HCT116 (cell line): Measurements from ENCODE around the gene DENND1A. TPM values are rescaled to one million over a fixed set of nuclear protein-coding genes. Genes with fewer than 3 reads are reported as not detected.

ENCODE experiments used
- ATAC-seq: fragments of 200-7000 bp; cut with Tn5 transposase; 2 replicates; pipeline ENCODE4 v1.9.1; 2020; ENCODE audit warnings: mild to moderate bottlenecking, moderate library complexity
- BruUV-seq: library from RNA; stranded (reverse); fragments of 400-500 nt; replicated peaks from 2 replicates; lab custom pipeline; 2021; lab: Mats Ljungman, UMichigan
- CTCF ChIA-PET: fragments of 300-600 bp; sonication (Branson Sonifier 250); formaldehyde crosslinking; loops from one replicate; lab custom pipeline; 2021; ENCODE audit warnings: antibody characterized with exemption; lab: Charles Lee
- POLR2A ChIA-PET: fragments of 300-600, 350-600 bp; sonication (Branson Sonifier 250); formaldehyde crosslinking; loops from one replicate; lab custom pipeline; 2021; ENCODE audit warnings: antibody characterized with exemption; lab: Charles Lee
- RAD21 ChIA-PET, 2 experiments: fragments of 300-600 bp; sonication (Branson Sonifier 250); formaldehyde crosslinking; loops; one replicate each; lab custom pipeline; 2023; ENCODE audit warnings: low total read pairs in 2 of 2; ENCODE audit not compliant: uncharacterized antibody in 2 of 2, unreplicated experiment in 2 of 2, low non-redundant PET in 1 of 2; lab: Charles Lee
- DNase-seq: peaks from one replicate; pipeline ENCODE4 v3.0.0-alpha.2; 2010; ENCODE audit warnings: low read depth, low spot score
- H2AFZ ChIP-seq: fragments of 200-600 bp; shearing (Covaris generic), sonication (generic); 2 replicates; pipeline ENCODE4 v1.6.1; 2017; ENCODE audit warnings: low read depth, mixed run types, mixed read lengths, antibody characterized with exemption, low read length; ENCODE audit not compliant: poor library complexity, severe bottlenecking
- H3K27ac ChIP-seq: 2 replicates; pipeline ENCODE4 v1.5.1; 2012; ENCODE audit warnings: low read depth, low read length
- H3K27me3 ChIP-seq: fragments of 200-600 bp; sonication (generic); 2 replicates; pipeline ENCODE4 v1.6.1; 2016; ENCODE audit warnings: mixed run types, low read length, mixed read lengths; ENCODE audit not compliant: insufficient read depth
- H3K36me3 ChIP-seq, 2 experiments: fragments of 200-500 bp in 1 of 2; fragments of 200-600 bp in 1 of 2; sonication (Bioruptor generic) in 1 of 2; sonication (generic) in 1 of 2; 2 replicates each; pipeline versions ENCODE4 v1.5.1 to v1.6.1; 2014 to 2016; ENCODE audit warnings: low read length in 2 of 2, inconsistent platforms in 1 of 2, mixed read lengths in 1 of 2, mixed run types in 1 of 2; ENCODE audit not compliant: insufficient read depth in 2 of 2, control insufficient read depth in 1 of 2
- H3K4me1 ChIP-seq, 2 experiments: fragments of 200-600 bp in 1 of 2; sonication (generic) in 1 of 2; 2 replicates each; pipeline versions ENCODE4 v1.5.1 to v1.6.1; 2012 to 2017; ENCODE audit warnings: low read length in 2 of 2, inconsistent platforms in 1 of 2, mild to moderate bottlenecking in 1 of 2, mixed read lengths in 1 of 2, mixed run types in 1 of 2, moderate library complexity in 1 of 2; ENCODE audit not compliant: insufficient read depth in 2 of 2, control insufficient read depth in 1 of 2
- H3K4me2 ChIP-seq: fragments of 200-600 bp; sonication (generic); 2 replicates; pipeline ENCODE4 v1.6.1; 2017; ENCODE audit warnings: mixed run types, low read length, mixed read lengths
- H3K4me3 ChIP-seq, 2 experiments: fragments of 200-600 bp in 1 of 2; sonication (generic) in 1 of 2; replicated peaks in 1 of 2; 2 replicates each; pipeline ENCODE4 v1.5.1; 2011 to 2016; ENCODE audit warnings: low read length in 2 of 2, control low read depth in 1 of 2, low read depth in 1 of 2, mild to moderate bottlenecking in 1 of 2, mixed read lengths in 1 of 2, mixed run types in 1 of 2
- H3K79me2 ChIP-seq: fragments of 200-600 bp; sonication (generic); 2 replicates; pipeline ENCODE4 v1.6.1; 2017; ENCODE audit warnings: mild to moderate bottlenecking, mixed run types, low read length, moderate library complexity, mixed read lengths; ENCODE audit not compliant: insufficient read depth
- H3K9ac ChIP-seq: fragments of 200-600 bp; sonication (generic); 2 replicates; pipeline ENCODE4 v1.6.1; 2016; ENCODE audit warnings: low read length, mixed read lengths
- H3K9me2 ChIP-seq: fragments of 200-600 bp; sonication (generic), shearing (Covaris generic); 2 replicates; pipeline ENCODE4 v1.6.1; 2017; ENCODE audit warnings: mixed run types, mild to moderate bottlenecking, moderate library complexity; ENCODE audit not compliant: insufficient read depth
- H3K9me3 ChIP-seq, 2 experiments: fragments of 200-500 bp in 1 of 2; fragments of 200-600 bp in 1 of 2; sonication (Bioruptor generic) in 1 of 2; sonication (generic) in 1 of 2; 2 replicates each; pipeline ENCODE4 v1.6.1; 2014 to 2017; ENCODE audit warnings: low read length in 2 of 2, mixed read lengths in 2 of 2, inconsistent platforms in 1 of 2, low read depth in 1 of 2, mild to moderate bottlenecking in 1 of 2, mixed run types in 1 of 2, moderate library complexity in 1 of 2; ENCODE audit not compliant: control insufficient read depth in 1 of 2, insufficient read depth in 1 of 2
- H4K20me1 ChIP-seq: fragments of 200-600 bp; sonication (generic), shearing (Covaris generic); 2 replicates; pipeline ENCODE4 v1.6.1; 2017; ENCODE audit warnings: mixed run types, mild to moderate bottlenecking, moderate library complexity; ENCODE audit not compliant: insufficient read depth
- CEBPB ChIP-seq: IDR thresholded peaks from 2 replicates; pipeline ENCODE4 v1.6.1; 2012; ENCODE audit warnings: low read depth
- EGR1 ChIP-seq: IDR thresholded peaks from 2 replicates; pipeline ENCODE4 v1.6.1; 2012; ENCODE audit warnings: low read depth
- ELF1 ChIP-seq: IDR thresholded peaks from 2 replicates; pipeline ENCODE4 v1.6.1; 2012; ENCODE audit warnings: low read depth, borderline replicate concordance
- EZH2 ChIP-seq: fragments of 200-600 bp; sonication (generic); IDR thresholded peaks from 2 replicates; pipeline ENCODE4 v1.6.1; 2017; ENCODE audit warnings: antibody characterized with exemption, mixed run types
- EZH2phosphoT487 ChIP-seq: fragments of 200-600 bp; IDR thresholded peaks from 2 replicates; pipeline ENCODE4 v1.6.1; 2018; ENCODE audit warnings: antibody characterized with exemption, borderline replicate concordance
- FOSL1 ChIP-seq: IDR thresholded peaks from 2 replicates; pipeline ENCODE4 v1.6.1; 2012; ENCODE audit warnings: low read depth
- JUND ChIP-seq: IDR thresholded peaks from 2 replicates; pipeline ENCODE4 v1.6.1; 2012
- POLR2AphosphoS5 ChIP-seq: IDR thresholded peaks from 2 replicates; pipeline ENCODE4 v1.6.1; 2011; ENCODE audit warnings: mild to moderate bottlenecking, low read depth, low read length, moderate library complexity
- RAD21 ChIP-seq: IDR thresholded peaks from 2 replicates; pipeline ENCODE4 v1.6.1; 2012; ENCODE audit warnings: low read depth, mild to moderate bottlenecking
- SIN3A ChIP-seq: IDR thresholded peaks from 2 replicates; pipeline ENCODE4 v1.6.1; 2012; ENCODE audit warnings: low read depth
- SRF ChIP-seq: IDR thresholded peaks from 2 replicates; pipeline ENCODE4 v1.6.1; 2012; ENCODE audit warnings: low read depth
- TCF7L2 ChIP-seq: IDR thresholded peaks from 2 replicates; pipeline ENCODE4 v1.7.0; 2011; ENCODE audit warnings: borderline replicate concordance, inconsistent platforms; ENCODE audit not compliant: insufficient read depth, insufficient read length; ENCODE audit errors: extremely low read depth
- YY1 ChIP-seq: IDR thresholded peaks from 2 replicates; pipeline ENCODE4 v1.6.1; 2011; ENCODE audit warnings: low read length, low read depth, moderate library complexity, mild to moderate bottlenecking; ENCODE audit not compliant: insufficient replicate concordance; ENCODE audit errors: extremely low read depth
- ZFX ChIP-seq: fragments of 450-650 bp; IDR thresholded peaks from 2 replicates; pipeline ENCODE4 v1.6.1; 2017
- ZNF274 ChIP-seq: fragments of 200-500 bp; sonication (Bioruptor generic); IDR thresholded peaks from 2 replicates; pipeline ENCODE4 v1.6.1; 2014; ENCODE audit warnings: mild to moderate bottlenecking, low read depth, low read length, inconsistent platforms
- intact Hi-C: fragments of 100-400 bp; cut with micrococcal nuclease; formaldehyde crosslinking; loops from 2 replicates; pipeline ENCODE4 v1.10.0; 2022
- total RNA-seq: library from RNA; stranded (reverse); gene quantifications from one replicate; pipeline ENCODE4 v1.2.1, GENCODE V29; 2021; ENCODE audit not compliant: unreplicated experiment
- TF ChIP-seq, protein P1 (sequence below): IDR thresholded peaks from 2 replicates; pipeline ENCODE4 v1.6.1; 2012; ENCODE audit warnings: low read depth
- TF ChIP-seq, protein P2 (sequence below), 3 experiments: fragments of 200-600 bp in 1 of 3; sonication (generic) in 1 of 3; IDR thresholded peaks in 2 of 3; conservative IDR thresholded peaks in 1 of 3; 2 replicates each; pipeline ENCODE4 v1.5.1; 2012 to 2017; ENCODE audit warnings: low read depth in 2 of 3, low read length in 2 of 3, antibody characterized with exemption in 1 of 3, borderline replicate concordance in 1 of 3, control low read depth in 1 of 3, mild to moderate bottlenecking in 1 of 3, mixed read lengths in 1 of 3, mixed run types in 1 of 3, moderate library complexity in 1 of 3; ENCODE audit not compliant: insufficient read depth in 1 of 3
- TF ChIP-seq, protein P3 (sequence below): IDR thresholded peaks from 2 replicates; pipeline ENCODE4 v1.6.1; 2011; ENCODE audit warnings: mild to moderate bottlenecking, low read length, moderate library complexity; ENCODE audit not compliant: insufficient replicate concordance; ENCODE audit errors: extremely low read depth

Gene DENND1A
- total RNA-seq, 1 experiment from 2014 or later = 33.0 TPM

DNA sequence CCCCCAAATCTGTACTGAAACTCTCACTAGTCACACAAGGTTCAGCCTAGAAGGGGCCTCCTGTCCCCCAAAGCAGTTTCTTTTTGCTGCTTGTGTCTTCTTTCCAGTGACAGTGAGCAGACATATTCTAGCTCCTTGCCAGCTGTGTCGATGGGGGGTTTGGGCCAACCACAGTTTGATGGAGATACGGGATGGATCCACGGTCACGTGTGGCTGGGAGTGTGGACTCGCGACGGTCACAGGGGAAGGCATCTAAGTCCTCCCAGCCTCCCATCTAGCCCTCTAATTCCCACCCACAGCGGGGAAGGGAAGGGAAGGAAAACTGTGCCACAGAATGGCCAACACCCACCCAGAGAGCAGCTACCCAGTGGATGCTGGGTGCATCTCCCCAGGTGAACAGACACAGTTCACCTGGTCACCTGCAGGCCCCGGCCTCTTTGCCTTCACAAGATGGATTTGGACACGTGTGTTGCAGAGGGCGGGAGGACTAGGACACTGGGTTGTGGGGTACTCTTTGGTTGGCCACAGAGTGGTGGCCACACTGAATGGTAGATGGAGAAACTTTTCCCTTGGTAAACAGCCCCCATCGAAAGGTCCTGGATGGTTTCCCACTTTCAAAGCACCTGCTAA, 519.5 kb downstream of the DENND1A start:
- no TSS peak for BruUV-seq
- H3K36me3 ChIP-seq = no peaks in the 10 kb centered on the region
- intact Hi-C loops = no loop called here
- no peak overlapping the region for H3K9ac ChIP-seq
- no peak for DNase-seq
- TF ChIP-seq SIN3A (no peak), POLR2AphosphoS5 (no peak), EZH2phosphoT487 (no peak), EGR1 (no peak), FOSL1 (no peak), TCF7L2 (no peak), ZFX (no peak), YY1 (no peak), EZH2 (no peak), ZNF274 (no peak), SRF (no peak), RAD21 (no peak), JUND (no peak), CEBPB (no peak), ELF1 (no peak)
- TF ChIP-seq, protein P1, sequence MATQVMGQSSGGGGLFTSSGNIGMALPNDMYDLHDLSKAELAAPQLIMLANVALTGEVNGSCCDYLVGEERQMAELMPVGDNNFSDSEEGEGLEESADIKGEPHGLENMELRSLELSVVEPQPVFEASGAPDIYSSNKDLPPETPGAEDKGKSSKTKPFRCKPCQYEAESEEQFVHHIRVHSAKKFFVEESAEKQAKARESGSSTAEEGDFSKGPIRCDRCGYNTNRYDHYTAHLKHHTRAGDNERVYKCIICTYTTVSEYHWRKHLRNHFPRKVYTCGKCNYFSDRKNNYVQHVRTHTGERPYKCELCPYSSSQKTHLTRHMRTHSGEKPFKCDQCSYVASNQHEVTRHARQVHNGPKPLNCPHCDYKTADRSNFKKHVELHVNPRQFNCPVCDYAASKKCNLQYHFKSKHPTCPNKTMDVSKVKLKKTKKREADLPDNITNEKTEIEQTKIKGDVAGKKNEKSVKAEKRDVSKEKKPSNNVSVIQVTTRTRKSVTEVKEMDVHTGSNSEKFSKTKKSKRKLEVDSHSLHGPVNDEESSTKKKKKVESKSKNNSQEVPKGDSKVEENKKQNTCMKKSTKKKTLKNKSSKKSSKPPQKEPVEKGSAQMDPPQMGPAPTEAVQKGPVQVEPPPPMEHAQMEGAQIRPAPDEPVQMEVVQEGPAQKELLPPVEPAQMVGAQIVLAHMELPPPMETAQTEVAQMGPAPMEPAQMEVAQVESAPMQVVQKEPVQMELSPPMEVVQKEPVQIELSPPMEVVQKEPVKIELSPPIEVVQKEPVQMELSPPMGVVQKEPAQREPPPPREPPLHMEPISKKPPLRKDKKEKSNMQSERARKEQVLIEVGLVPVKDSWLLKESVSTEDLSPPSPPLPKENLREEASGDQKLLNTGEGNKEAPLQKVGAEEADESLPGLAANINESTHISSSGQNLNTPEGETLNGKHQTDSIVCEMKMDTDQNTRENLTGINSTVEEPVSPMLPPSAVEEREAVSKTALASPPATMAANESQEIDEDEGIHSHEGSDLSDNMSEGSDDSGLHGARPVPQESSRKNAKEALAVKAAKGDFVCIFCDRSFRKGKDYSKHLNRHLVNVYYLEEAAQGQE = no peak
- TF ChIP-seq, protein P2, sequence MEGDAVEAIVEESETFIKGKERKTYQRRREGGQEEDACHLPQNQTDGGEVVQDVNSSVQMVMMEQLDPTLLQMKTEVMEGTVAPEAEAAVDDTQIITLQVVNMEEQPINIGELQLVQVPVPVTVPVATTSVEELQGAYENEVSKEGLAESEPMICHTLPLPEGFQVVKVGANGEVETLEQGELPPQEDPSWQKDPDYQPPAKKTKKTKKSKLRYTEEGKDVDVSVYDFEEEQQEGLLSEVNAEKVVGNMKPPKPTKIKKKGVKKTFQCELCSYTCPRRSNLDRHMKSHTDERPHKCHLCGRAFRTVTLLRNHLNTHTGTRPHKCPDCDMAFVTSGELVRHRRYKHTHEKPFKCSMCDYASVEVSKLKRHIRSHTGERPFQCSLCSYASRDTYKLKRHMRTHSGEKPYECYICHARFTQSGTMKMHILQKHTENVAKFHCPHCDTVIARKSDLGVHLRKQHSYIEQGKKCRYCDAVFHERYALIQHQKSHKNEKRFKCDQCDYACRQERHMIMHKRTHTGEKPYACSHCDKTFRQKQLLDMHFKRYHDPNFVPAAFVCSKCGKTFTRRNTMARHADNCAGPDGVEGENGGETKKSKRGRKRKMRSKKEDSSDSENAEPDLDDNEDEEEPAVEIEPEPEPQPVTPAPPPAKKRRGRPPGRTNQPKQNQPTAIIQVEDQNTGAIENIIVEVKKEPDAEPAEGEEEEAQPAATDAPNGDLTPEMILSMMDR (IDR thresholded peaks at IDR 0.05 in 2 of 3, conservative IDR thresholded peaks at IDR 0.05 in 1 of 3; ENCODE audit: borderline replicate concordance in 1 of 3, insufficient read depth in 1 of 3, low read depth in 2 of 3, low read length in 2 of 3) = no peak
- TF ChIP-seq, protein P3, sequence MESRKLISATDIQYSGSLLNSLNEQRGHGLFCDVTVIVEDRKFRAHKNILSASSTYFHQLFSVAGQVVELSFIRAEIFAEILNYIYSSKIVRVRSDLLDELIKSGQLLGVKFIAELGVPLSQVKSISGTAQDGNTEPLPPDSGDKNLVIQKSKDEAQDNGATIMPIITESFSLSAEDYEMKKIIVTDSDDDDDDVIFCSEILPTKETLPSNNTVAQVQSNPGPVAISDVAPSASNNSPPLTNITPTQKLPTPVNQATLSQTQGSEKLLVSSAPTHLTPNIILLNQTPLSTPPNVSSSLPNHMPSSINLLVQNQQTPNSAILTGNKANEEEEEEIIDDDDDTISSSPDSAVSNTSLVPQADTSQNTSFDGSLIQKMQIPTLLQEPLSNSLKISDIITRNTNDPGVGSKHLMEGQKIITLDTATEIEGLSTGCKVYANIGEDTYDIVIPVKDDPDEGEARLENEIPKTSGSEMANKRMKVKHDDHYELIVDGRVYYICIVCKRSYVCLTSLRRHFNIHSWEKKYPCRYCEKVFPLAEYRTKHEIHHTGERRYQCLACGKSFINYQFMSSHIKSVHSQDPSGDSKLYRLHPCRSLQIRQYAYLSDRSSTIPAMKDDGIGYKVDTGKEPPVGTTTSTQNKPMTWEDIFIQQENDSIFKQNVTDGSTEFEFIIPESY = no peak
- TF ChIP-seq, all 23 proteins: peak for 0
- Histone ChIP-seq H3K4me2 (no peak overlapping the region), H3K79me2 (no peaks in the 10 kb centered on the region), H3K4me1 (no peaks in the 10 kb centered on the region), H3K27ac (no peak overlapping the region), H3K9me3 (no peaks in the 10 kb centered on the region), H3K4me3 (no peak overlapping the region), H3K27me3 (no peaks in the 10 kb centered on the region), H4K20me1 (no peaks in the 10 kb centered on the region), H2AFZ (no peak overlapping the region), H3K9me2 (no peaks in the 10 kb centered on the region)
- ATAC-seq = no peak
- POLR2A ChIA-PET = no interaction called here
- CTCF ChIA-PET = no interaction called here
- RAD21 ChIA-PET = no interaction called here
